GM12878 (cell line): ENCODE results near the gene OSTN. TPM values are rescaled to one million over a fixed set of nuclear protein-coding genes. Genes with fewer than 3 reads are reported as not detected.

Experiments
- MEF2B ChIP-seq: fragments of 450-650 bp; IDR thresholded peaks from 2 replicates; pipeline ENCODE4 v1.6.1; 2018; ENCODE audit warnings: mild to moderate bottlenecking, moderate library complexity; ENCODE audit not compliant: partially characterized antibody, poor library complexity, severe bottlenecking
- NFYB ChIP-seq: IDR thresholded peaks from 2 replicates; pipeline ENCODE4 v1.6.1; 2011; ENCODE audit warnings: low read depth, mild to moderate bottlenecking, low read length, improper control_type of control experiment, moderate library complexity; ENCODE audit not compliant: insufficient read depth
- STAT1 ChIP-seq: fragments of 450-650 bp; conservative IDR thresholded peaks from 2 replicates; pipeline ENCODE4 v1.6.1; 2014; ENCODE audit warnings: antibody characterized with exemption, mild to moderate bottlenecking
- ZNF622 ChIP-seq: fragments of 450-650 bp; IDR thresholded peaks from 2 replicates; pipeline ENCODE4 v1.6.1; 2017; ENCODE audit warnings: mild to moderate bottlenecking, inconsistent platforms
- polyA plus RNA-seq, 11 experiments: library from polyadenylated mRNA; depleted of rRNA in 4 of 11; unstranded in 6 of 11; stranded (reverse) in 5 of 11; fragments of >200 nt; fragmentation: Nextera tagmentation in 4 of 11; fragmentation: Illumina TruSeq in 1 of 11; extraction: Ambion mirVana in 4 of 11; extraction: Trizol in 1 of 11; gene quantifications; 1 replicate in 1 of 11; 2 replicates in 10 of 11; pipeline versions ENCODE4 v1.2.1 to v1.2.3, GENCODE V29; 2011 to 2016; ENCODE audit warnings: inconsistent platforms in 2 of 11, missing spikeins in 2 of 11, low read depth in 1 of 11
- total RNA-seq, 4 experiments: library from RNA; depleted of rRNA in 3 of 4; stranded (reverse); fragments of >200 nt in 3 of 4; fragmentation: Illumina TruSeq in 1 of 4; extraction: Trizol in 1 of 4; gene quantifications; 2 replicates each; pipeline versions ENCODE4 v1.2.1 to v1.2.3, GENCODE V29; 2013 to 2021
- TF ChIP-seq, protein P1 (sequence below): IDR thresholded peaks from 2 replicates; pipeline ENCODE4 v1.6.1; 2012; ENCODE audit warnings: improper control_type of control experiment, low read depth, low read length; ENCODE audit not compliant: insufficient replicate concordance
- TF ChIP-seq, protein P2 (sequence below): fragments of 450-650 bp; IDR thresholded peaks from 2 replicates; pipeline ENCODE4 v1.6.1; 2017; ENCODE audit warnings: borderline replicate concordance
- TF ChIP-seq, protein P3 (sequence below): IDR thresholded peaks from 2 replicates; pipeline ENCODE4 v1.6.1; 2011; ENCODE audit warnings: mild to moderate bottlenecking, low read depth, low read length, moderate library complexity; ENCODE audit not compliant: insufficient replicate concordance
- TF ChIP-seq, protein P4 (sequence below): IDR thresholded peaks from 2 replicates; pipeline ENCODE4 v1.6.1; 2012; ENCODE audit warnings: low read depth, low read length, improper control_type of control experiment
- TF ChIP-seq, protein P5 (sequence below): fragments of 450-650 bp; IDR thresholded peaks from 2 replicates; pipeline ENCODE4 v1.6.1; 2017; ENCODE audit warnings: low read depth, mild to moderate bottlenecking, moderate library complexity

OSTN gene
- total and polyA plus RNA-seq, 10 of the 15 experiments (the other 5 are each of a cell fraction or from before 2014, with no cell fraction given), result 0.04 to 0.27 (median 0.06) TPM; not detected in 6

DNA sequence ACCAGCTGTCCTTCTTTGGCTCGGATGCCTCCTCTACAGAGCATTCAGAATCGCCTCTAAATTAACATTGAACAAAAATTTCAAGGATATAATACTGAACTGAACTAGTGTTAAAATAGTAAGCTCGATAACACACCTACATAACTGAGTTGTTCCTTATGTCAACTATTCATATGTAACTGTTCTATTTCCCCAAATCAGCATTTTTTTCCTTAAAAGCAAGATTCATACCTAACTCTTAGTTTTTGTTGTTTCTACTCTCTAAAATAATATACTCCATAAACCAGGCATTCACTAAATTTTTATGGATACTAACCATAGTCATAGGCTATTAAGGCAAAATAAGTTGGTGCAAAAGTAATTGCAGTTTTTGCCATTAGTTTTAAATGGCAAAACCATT is 32.7 kb upstream of the OSTN start (continued):
- TF ChIP-seq, protein P1, sequence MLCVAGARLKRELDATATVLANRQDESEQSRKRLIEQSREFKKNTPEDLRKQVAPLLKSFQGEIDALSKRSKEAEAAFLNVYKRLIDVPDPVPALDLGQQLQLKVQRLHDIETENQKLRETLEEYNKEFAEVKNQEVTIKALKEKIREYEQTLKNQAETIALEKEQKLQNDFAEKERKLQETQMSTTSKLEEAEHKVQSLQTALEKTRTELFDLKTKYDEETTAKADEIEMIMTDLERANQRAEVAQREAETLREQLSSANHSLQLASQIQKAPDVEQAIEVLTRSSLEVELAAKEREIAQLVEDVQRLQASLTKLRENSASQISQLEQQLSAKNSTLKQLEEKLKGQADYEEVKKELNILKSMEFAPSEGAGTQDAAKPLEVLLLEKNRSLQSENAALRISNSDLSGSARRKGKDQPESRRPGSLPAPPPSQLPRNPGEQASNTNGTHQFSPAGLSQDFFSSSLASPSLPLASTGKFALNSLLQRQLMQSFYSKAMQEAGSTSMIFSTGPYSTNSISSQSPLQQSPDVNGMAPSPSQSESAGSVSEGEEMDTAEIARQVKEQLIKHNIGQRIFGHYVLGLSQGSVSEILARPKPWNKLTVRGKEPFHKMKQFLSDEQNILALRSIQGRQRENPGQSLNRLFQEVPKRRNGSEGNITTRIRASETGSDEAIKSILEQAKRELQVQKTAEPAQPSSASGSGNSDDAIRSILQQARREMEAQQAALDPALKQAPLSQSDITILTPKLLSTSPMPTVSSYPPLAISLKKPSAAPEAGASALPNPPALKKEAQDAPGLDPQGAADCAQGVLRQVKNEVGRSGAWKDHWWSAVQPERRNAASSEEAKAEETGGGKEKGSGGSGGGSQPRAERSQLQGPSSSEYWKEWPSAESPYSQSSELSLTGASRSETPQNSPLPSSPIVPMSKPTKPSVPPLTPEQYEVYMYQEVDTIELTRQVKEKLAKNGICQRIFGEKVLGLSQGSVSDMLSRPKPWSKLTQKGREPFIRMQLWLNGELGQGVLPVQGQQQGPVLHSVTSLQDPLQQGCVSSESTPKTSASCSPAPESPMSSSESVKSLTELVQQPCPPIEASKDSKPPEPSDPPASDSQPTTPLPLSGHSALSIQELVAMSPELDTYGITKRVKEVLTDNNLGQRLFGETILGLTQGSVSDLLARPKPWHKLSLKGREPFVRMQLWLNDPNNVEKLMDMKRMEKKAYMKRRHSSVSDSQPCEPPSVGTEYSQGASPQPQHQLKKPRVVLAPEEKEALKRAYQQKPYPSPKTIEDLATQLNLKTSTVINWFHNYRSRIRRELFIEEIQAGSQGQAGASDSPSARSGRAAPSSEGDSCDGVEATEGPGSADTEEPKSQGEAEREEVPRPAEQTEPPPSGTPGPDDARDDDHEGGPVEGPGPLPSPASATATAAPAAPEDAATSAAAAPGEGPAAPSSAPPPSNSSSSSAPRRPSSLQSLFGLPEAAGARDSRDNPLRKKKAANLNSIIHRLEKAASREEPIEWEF, result no peak
- TF ChIP-seq, protein P2, sequence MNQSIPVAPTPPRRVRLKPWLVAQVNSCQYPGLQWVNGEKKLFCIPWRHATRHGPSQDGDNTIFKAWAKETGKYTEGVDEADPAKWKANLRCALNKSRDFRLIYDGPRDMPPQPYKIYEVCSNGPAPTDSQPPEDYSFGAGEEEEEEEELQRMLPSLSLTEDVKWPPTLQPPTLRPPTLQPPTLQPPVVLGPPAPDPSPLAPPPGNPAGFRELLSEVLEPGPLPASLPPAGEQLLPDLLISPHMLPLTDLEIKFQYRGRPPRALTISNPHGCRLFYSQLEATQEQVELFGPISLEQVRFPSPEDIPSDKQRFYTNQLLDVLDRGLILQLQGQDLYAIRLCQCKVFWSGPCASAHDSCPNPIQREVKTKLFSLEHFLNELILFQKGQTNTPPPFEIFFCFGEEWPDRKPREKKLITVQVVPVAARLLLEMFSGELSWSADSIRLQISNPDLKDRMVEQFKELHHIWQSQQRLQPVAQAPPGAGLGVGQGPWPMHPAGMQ, result no peak
- TF ChIP-seq, protein P3, sequence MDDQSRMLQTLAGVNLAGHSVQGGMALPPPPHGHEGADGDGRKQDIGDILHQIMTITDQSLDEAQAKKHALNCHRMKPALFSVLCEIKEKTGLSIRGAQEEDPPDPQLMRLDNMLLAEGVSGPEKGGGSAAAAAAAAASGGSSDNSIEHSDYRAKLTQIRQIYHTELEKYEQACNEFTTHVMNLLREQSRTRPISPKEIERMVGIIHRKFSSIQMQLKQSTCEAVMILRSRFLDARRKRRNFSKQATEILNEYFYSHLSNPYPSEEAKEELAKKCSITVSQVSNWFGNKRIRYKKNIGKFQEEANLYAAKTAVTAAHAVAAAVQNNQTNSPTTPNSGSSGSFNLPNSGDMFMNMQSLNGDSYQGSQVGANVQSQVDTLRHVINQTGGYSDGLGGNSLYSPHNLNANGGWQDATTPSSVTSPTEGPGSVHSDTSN, result no peak
- TF ChIP-seq, protein P4, sequence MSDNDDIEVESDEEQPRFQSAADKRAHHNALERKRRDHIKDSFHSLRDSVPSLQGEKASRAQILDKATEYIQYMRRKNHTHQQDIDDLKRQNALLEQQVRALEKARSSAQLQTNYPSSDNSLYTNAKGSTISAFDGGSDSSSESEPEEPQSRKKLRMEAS, result no peak
- no peak for TF ChIP-seq ZNF622
- TF ChIP-seq NFYB, result no peak
- no peak for TF ChIP-seq MEF2B
- TF ChIP-seq, protein P5, sequence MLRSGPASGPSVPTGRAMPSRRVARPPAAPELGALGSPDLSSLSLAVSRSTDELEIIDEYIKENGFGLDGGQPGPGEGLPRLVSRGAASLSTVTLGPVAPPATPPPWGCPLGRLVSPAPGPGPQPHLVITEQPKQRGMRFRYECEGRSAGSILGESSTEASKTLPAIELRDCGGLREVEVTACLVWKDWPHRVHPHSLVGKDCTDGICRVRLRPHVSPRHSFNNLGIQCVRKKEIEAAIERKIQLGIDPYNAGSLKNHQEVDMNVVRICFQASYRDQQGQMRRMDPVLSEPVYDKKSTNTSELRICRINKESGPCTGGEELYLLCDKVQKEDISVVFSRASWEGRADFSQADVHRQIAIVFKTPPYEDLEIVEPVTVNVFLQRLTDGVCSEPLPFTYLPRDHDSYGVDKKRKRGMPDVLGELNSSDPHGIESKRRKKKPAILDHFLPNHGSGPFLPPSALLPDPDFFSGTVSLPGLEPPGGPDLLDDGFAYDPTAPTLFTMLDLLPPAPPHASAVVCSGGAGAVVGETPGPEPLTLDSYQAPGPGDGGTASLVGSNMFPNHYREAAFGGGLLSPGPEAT, result no peak
- no peak for TF ChIP-seq STAT1
- TF ChIP-seq, all 136 proteins: peak for 0
